OCI-LY1 (cell line): Measurements from ENCODE around the gene CHST3.

Experiments
- CTCF ChIP-seq: fragments of 200-600 bp; sonication (generic), shearing (Covaris generic); IDR thresholded peaks from 2 replicates; pipeline ENCODE4 v1.5.1; 2017; ENCODE audit warnings: mild to moderate bottlenecking, antibody characterized with exemption, low read length, moderate library complexity, mixed read lengths
- EZH2 ChIP-seq: fragments of 200-600 bp; sonication (generic), shearing (Covaris generic); IDR thresholded peaks from 2 replicates; pipeline ENCODE4 v1.8.0; 2017; ENCODE audit warnings: borderline replicate concordance, mixed run types, mild to moderate bottlenecking, antibody characterized with exemption, low read length, moderate library complexity, mixed read lengths

GRCh38 chr10:72037266-72037665 is 73.1 kb downstream of the CHST3 start:
- TF ChIP-seq CTCF (no peak), EZH2 (no peak)
